GM19324 (cell line): Measurements from ENCODE around the gene ATG10.
"Not testable (repeated sequence)": the region's sequence is repeated elsewhere in the genome, so short reads cannot be mapped to it uniquely, and the experiment has no call there.

Source experiments
- ATAC-seq: cut with Tn5 transposase; IDR thresholded peaks from one replicate; pipeline ENCODE4 v1.9.1; 2021; ENCODE audit warnings: mild to moderate bottlenecking, moderate library complexity; ENCODE audit not compliant: unreplicated experiment, low FRiP score

Gene ATG10

DNA sequence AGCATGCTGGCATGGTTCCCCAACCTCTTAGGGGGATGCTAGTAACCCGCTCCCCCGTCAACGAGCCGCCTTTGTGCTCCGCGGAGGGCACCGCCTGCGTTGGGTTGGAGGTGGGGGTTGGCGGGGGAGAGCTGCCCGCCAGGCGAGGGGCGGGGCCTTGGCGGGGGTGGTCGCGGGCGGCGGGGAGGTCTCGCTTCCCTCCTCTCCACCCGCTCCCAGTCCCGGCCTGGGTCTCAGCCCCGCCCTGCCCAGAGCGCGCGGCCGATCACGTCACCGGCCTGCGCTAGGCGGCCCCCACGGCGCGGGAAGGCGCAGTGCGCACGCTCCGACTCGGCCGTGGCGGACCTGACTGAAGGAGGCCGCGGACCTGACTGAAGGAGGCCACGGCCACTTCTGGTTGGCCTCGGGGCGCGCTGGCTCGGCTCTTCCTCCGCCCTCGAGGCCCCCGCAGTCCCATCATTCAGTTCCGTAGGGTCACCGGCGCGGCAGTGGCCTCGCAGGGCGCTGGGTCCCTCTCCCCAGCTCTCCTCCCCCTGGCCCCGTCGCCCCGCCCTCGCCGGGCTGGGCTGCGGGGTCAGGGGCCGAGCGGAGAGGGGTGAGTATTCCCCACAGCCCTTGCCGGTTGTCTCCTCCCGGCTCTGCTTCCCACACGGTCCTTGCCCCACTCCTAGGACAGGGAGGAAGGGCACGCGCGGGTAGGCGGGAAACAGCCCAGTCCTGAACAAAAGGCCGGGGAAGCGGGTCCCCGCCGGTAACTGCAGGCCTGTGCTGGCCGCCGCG, at the start of gene ATG10:
Gene ATG10, plus strand, starts transcription at position 312 of the 780 bp plus-strand sequence. CDS start 15,548 bp downstream, outside the sequence.
- ATAC-seq, result peak; percentile 98

- ATAC-seq, result peak; percentile 43
Observed at GRCh38 chr5:81922854-81923279, 49.0 kb upstream of the ATG10 start.

GRCh38 chr5:81924442-81924841, 47.4 kb upstream of the ATG10 start:
- ATAC-seq, result no peak

- no peak for ATAC-seq
Observed at GRCh38 chr5:81925009-81925408, 46.8 kb upstream of the ATG10 start.

GRCh38 chr5:81925981-81926380, 45.8 kb upstream of the ATG10 start:
- no peak for ATAC-seq

DNA sequence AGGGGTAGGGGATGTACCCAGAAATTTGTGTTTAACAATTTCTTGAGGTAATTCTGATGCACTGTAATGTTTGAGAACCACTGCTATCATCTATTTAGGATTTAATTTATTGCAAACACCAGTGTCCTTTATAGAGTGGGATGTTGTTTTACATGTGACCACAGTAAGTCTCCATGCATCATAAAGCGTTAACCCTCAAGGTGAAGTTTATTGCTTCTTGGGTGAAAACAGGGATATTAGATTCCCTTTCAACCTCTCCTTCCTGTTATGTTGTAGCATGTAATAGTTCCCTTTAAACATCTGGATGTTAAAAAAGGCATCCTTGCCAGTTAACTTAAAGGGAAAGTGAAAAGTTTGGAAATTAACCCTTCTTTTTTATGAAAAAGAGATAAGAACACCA, 35.8 kb upstream of the ATG10 start:
- ATAC-seq, result no peak

DNA sequence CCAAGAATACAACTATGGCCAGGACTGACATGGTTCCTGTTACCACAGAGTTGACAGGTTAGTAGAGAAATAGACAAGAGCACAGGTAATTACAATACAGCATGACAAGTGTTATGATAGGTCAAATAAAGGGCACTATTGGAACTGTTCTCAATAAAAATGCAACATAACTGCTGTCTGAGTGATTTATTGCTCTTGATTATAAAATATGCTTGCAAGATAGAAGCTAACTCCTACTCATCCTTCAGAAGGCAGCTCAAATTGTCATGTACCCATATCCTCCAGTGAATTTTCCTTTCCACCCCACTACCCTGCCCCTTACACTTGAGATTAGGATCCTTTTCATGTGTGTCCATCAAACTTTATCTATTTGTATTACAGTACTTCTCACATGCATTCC, 35.1 kb upstream of the ATG10 start:
- ATAC-seq, result no peak

DNA sequence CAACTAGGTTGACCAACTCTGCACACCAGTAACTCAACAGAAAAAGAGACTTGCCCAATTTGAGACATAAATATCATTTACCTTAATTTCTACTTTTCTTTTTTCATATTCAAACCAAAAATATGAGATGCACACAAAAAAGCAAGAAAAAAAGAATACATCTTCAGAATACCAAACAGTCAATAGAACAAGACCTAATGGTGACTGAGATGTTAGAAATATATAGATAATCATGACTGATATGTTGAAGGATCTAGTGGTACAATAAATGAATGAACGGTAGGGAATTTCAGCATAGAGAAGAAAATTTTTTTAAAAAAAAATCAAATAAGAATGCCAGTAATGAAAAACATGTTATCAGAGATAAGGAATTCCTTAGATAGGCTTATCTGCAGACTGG, 29.1 kb upstream of the ATG10 start:
- ATAC-seq, result no peak

DNA sequence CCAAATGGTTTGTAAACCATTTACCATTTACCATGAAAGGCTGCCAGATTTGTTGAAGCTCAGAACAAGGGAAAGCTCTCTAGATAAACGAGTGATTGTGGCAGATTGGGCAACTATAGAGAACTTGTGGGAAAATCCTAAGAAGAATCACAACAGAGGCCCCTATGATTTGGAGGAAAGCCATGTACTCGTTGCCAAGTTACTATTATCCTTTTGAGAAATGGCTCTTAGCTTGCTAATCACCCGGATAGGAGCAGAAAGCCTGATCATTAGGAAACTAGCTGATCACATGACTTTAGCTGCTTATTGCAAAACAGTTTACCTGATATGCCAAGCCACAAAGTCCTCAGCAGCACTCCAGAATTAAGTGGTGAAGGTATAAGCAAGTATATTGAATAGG, 23.5 kb upstream of the ATG10 start:
- ATAC-seq, result no peak

DNA sequence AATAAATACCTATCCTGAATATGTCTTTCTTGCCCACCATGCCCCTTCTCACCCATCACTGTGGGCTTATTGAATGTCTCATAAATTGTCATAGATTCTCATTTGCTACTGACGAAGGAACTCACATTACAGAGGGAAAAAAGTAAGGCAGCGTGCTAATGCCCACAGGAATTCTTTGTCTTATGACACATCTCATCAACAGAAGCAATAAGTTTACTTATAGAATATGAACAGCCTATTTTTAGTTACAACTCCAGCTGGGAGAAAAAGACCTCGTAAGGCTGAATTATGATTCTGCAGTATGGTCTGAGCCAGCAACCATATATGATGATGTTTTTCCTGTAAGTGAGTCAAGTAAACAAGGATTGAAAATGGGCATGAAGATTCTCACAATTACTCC, 22.4 kb upstream of the ATG10 start:
- ATAC-seq, result no peak

DNA sequence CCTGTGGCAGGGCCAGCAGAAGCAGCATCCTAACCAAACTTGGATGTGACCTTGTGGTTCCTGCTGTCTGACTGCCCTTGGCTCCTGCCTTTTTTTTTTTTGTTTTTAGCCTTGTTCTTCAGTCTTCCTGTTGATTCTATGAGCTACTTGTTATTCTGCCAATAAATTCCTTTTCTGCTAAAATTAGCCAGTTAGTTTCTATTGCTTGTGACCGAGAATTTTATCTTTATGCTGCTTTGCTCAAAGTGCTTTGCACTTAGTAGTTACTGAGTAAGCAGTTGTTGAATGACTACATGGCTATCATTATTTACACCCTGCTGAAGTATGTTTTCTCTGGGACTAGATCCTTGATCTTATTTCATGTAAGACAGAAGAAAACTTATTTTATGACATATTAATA, 20.8 kb upstream of the ATG10 start:
- ATAC-seq, result no peak

GRCh38 chr5:81954796-81955195, 17.0 kb upstream of the ATG10 start:
- not testable (repeated sequence) for ATAC-seq

DNA sequence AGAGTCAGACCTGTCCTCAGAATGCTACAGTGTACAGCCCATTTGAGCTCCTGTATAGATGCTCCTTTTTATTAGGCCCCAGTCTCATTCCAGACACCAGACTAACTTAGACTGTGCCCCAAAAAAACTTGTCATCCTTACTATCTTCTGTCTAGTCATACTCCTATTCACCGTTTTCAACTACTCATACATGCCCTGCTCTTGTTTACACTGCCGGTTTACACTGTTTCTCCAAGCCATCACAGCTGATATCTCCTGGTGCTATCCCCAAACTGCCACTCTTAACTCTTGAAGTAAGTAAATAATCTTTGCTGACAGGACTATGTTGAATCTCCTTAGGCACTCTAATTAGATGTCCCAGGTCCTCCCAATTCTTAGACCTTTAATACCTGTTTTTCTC, 13.7 kb upstream of the ATG10 start:
- not testable (repeated sequence) for ATAC-seq

DNA sequence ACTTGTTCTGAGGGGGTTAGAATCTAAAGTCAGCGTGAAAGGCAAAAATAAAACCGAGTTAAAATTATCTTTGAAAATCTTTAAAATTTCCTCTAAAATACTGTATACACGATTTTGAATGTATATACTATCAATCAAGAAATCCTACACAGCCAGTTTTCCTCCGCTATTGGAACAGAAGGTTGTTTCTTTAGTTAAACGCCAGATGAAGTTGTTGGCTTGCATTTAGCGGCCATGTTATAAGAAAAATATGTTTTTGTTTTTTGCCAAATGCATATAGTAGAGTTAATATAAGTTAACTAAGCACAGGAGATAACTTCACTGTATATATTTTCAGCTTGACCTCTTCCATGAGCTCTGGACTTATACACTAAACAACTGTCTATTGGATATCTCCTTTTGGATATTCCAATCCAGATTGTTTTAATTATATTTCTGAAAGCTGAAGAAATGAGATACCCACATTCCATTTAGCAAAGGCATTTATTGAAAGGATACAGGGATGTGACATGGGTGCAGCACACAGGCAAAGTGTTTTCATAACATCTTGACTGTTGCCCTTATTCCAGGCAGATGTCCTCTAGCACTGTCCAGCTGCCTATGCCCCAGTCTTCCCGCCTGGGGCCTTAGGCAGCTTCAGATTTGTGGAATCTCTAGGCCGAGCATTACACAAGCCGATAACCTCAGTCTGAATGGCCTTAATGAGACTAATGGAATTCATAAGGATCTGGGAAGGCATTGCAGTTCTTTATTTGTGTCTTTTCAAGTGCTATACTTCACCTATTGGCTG, 10.0 kb upstream of the ATG10 start:
- ATAC-seq, result no peak

- no peak for ATAC-seq
Observed at GRCh38 chr5:81963544-81963943, 8.3 kb upstream of the ATG10 start.

GRCh38 chr5:81965524-81965923, 6.3 kb upstream of the ATG10 start:
- ATAC-seq, result no peak

- ATAC-seq, result no peak
Observed at GRCh38 chr5:81969226-81969625, 2.6 kb upstream of the ATG10 start.

DNA sequence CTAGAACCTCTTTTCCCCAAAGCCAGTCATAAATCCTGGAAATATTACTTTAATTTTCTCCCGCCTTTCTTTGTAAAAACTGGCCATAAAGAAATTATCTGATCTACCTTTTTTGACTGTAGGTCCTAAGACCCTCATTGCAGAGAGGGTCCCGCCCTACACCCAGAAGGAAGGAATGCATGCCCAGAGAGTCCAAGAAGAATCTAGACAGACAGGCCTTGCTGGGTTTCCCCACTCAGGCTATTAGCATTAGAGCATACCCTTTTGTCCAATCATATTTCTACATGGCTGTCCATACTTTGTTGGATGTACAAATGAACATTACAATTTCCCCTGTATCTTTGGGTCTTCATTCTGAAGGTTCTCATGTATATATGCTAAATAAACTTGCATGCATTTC, 1.9 kb upstream of the ATG10 start:
- no peak for ATAC-seq

DNA sequence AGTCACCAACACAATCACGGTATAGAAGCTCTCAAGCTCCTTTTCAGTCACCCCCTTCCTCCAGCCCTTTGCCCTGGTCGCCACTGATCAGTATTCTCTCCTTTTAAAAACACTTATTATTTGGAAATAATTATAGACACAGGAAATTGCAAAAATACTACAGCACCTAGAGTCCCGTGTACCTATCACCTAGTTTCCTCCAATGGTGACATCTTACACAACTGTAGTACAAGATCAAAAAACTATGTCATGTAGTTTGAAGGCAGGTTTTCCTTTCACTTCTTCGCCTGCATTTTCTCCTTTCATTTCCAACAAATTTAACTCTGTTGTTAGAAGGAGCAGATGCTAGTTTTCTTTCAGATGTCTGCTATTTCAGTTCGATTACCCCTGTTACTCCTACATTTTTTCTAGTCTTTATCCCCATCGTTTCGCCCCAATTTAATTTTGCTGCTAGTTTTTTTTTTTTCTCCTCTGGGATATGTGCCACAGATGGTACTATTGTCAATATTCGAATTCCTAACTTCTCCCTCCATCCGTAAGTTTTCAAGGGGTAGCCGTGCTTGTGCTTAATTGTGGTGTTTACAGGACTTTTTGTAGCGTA, 612 bp upstream of the ATG10 start:
- no peak for ATAC-seq

DNA sequence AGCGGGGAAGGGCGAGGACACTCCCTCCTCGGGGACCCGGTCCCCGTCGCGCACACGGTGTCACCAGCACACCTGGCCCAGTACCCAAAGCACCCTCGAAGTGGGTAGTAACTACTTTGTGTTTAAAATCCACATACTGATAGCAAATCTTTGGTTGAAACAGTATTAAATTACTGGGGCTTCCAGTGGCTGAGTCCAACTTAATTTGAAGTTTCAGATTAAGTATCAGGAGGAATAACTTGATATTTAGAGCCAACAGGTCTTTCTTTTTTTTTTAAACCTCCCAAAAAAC, 615 bp downstream of the ATG10 start:
- ATAC-seq, result peak; percentile 51

GRCh38 chr5:81980160-81980559, 8.3 kb downstream of the ATG10 start:
- ATAC-seq, result no peak
